ENCODE results near the gene FLT3LG. TPM values are rescaled to one million over a fixed set of nuclear protein-coding genes. Genes with fewer than 3 reads are reported as not detected.

The FLT3LG gene
- polyA plus RNA-seq, 3 donors from 2014 or later, result 22.6 to 36.6 (median 28.3) TPM

DNA sequence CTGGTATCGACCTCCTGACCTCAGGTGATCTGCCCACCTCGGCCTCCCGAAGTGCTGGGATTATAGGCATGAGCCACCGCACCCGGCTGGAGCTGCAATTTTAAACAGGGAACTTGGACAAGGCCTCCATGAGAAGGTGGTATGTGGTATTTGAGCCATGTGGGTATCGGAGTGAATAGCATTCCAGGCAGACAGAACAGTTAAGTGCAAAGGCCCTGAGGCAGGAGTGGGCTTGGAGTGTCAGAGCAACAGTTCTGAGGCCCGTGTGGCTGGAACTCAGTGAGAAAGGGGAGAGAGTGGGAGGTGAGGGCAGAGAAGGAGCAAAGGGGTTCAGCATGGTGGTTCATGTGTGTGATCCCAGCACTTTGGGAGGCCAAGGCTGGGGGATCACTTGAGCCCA lies 56.7 kb downstream of the FLT3LG start:
- H3K27me3 Mint-ChIP-seq (ENCODE audit: low read depth in 3 of 3), result peaks cover 10 to 24% (median 11%) of the 10 kb centered on the region in 3 donors
- H3K4me1 Mint-ChIP-seq, result peaks cover 33 to 35% of the 10 kb centered on the region in 2 donors
- H3K9me3 Mint-ChIP-seq, result no peaks in the 10 kb centered on the region
- peaks cover 0 to 4% (median 0%) of the 10 kb centered on the region in 3 donors for H3K36me3 Mint-ChIP-seq
- no peak overlapping the region for H3K4me3 Mint-ChIP-seq
- no peak overlapping the region for H3K27ac Mint-ChIP-seq
- no peak for DNase-seq

DNA sequence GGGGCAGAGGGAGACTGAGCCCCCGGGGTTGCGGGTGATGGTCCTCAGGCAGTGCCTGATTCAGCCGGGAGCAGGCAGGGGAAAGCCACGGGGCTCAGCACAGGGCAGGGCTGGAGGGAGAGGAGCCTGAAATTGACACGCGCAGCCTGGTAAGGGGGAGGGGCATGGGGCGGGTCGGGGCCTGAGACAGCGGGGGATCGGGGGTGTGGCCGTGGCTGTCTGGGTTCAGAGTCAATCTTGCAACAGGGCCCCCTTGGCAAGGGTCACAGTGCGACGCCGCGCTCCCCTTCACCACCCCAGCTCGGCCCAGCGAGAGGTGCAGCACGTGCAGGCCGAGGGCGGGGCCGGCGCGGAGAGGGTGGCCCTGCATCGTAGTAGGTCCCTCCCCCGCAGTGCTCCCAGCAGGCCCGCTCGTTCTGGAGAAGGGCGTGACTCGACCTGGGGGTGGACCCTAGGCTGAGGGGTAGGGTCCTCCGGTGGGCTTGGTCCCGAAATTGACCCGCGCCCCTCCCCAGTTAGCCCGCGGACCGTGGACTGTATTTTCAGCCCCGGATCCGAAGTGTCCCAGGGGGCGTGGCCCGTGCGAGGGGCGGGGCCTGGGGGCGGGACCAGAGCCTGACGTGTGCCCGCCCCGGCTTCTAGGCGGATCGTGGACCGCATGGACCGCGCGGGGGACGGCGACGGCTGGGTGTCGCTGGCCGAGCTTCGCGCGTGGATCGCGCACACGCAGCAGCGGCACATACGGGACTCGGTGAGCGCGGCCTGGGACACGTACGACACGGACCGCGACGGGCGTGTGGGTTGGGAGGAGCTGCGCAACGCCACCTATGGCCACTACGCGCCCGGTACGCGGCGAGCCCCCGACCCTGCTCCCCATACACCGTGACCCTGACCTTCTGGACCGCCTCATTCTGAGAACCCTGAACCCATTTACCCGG lies 59.8 kb downstream of the FLT3LG start:
- Mint-ChIP-seq H3K27ac (peak overlapping the region in 5 of 6 donors; percentile 50 to 88 (median 76)), H3K36me3 (no peaks in the 10 kb centered on the region), H3K4me3 (peak overlapping the region; percentile 78 to 90 (median 81)), H3K9me3 (no peaks in the 10 kb centered on the region), H3K4me1 (peaks cover 21 to 22% of the 10 kb centered on the region in 2 donors), H3K27me3 (ENCODE audit: low read depth in 3 of 3) (peaks cover 4 to 14% (median 5%) of the 10 kb centered on the region in 3 donors)
- DNase-seq, result peak; percentile 85 to 88 (median 87)

DNA sequence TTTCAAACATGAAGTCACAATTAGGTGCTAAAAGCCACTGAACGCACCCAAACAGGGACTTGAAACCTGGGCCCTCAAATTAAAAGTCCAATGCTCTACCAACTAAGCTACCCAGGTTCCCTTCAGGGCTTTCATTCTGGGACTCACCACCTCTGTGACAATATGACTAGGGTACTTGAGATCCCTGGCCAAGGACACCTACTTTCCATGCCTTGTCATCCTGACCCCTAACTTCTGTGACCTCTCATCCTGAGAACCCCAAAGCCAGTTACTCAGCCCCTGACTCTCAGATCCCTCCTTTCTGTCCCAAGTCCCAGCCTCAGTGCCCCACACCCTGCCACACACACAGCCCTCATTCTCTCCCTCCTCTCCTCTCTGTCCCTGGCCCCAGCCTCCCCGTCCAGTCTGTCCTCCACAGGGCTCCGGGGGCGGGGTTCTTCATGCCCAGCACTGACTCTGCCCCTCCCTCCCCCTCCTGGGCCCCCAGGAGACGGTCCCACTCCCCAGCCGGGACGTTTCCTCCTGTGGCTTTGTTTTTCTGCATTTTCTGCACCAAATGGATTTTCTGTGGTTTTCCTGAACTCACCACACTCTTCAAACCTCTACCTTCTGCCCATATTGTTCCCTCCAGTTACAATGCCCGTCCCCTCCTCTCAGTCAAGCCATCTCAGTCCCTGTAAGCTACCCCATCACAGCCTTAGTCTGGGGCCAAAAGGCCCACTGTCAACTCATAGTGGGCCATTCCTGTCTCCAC lies 60.8 kb downstream of the FLT3LG start:
- peak overlapping the region; percentile 78 to 90 (median 81) for H3K4me3 Mint-ChIP-seq
- DNase-seq, result no peak
- no peaks in the 10 kb centered on the region for H3K9me3 Mint-ChIP-seq

More for the DNA sequence above, 60.8 kb downstream of the FLT3LG start:
- H3K27me3 Mint-ChIP-seq (ENCODE audit: low read depth in 3 of 3), result peaks cover 2 to 11% (median 5%) of the 10 kb centered on the region in 3 donors
- H3K36me3 Mint-ChIP-seq, result peaks cover 0 to under 1% (median 0%) of the 10 kb centered on the region in 3 donors
- peaks cover 19 to 22% of the 10 kb centered on the region in 2 donors for H3K4me1 Mint-ChIP-seq
- H3K27ac Mint-ChIP-seq, result peak overlapping the region; percentile 50 to 79 (median 74)

Other genes starting within 250 kb of the FLT3LG start
- 1 to 10 TPM; 3.0 to 9.0 (median 4.4) TPM for gene SLC6A16, start 149.0 kb upstream of the FLT3LG start, polyA plus RNA-seq
- gene CD37, start 138.8 kb upstream of the FLT3LG start, polyA plus RNA-seq, result 100 to 1,000 TPM; 104 to 179 (median 106) TPM
- gene TEAD2, start 111.8 kb upstream of the FLT3LG start, polyA plus RNA-seq, result not detected
- gene DKKL1, start 110.3 kb upstream of the FLT3LG start, polyA plus RNA-seq, result not detected
- gene KASH5, start 86.0 kb upstream of the FLT3LG start, polyA plus RNA-seq, result not detected
- not detected for gene PTH2, start 50.8 kb upstream of the FLT3LG start, polyA plus RNA-seq
- not detected for gene GFY, start 48.8 kb upstream of the FLT3LG start, polyA plus RNA-seq
- gene SLC17A7, start 32.7 kb upstream of the FLT3LG start, polyA plus RNA-seq, result not detected
- gene PIH1D1, start 22.4 kb upstream of the FLT3LG start, polyA plus RNA-seq, result 10 to 100 TPM; 91.4 to 97.6 (median 93.3) TPM
- gene ALDH16A1, start 21.0 kb upstream of the FLT3LG start, polyA plus RNA-seq, result 10 to 100 TPM; 37.2 to 57.0 (median 42.4) TPM
- gene RPL13A, start 13.4 kb downstream of the FLT3LG start, polyA plus RNA-seq, result 1,000 to 10,000 TPM in 2 of 3 donors, 100 to 1,000 TPM in 1; 840 to 2,055 (median 1,247) TPM
- 1,000 to 10,000 TPM; 1,178 to 2,153 (median 1,290) TPM for gene RPS11, start 22.2 kb downstream of the FLT3LG start, polyA plus RNA-seq
- 10 to 100 TPM; 13.8 to 35.9 (median 34.9) TPM for gene FCGRT, start 38.4 kb downstream of the FLT3LG start, polyA plus RNA-seq
- gene RCN3, start 53.8 kb downstream of the FLT3LG start, polyA plus RNA-seq, result 1 to 10 TPM in 2 of 3 donors, under 1 TPM in 1; 0.86 to 1.7 (median 1.0) TPM
- gene NOSIP, start 106.3 kb downstream of the FLT3LG start, polyA plus RNA-seq, result 100 to 1,000 TPM; 196 to 251 (median 239) TPM
- gene PRRG2, start 107.1 kb downstream of the FLT3LG start, polyA plus RNA-seq, result under 1 TPM in 1 of 3 donors, not detected in 2; 0.78 TPM
- 1 to 10 TPM in 2 of 3 donors, under 1 TPM in 1; 0.21 to 4.0 (median 2.0) TPM for gene PRR12, start 117.0 kb downstream of the FLT3LG start, polyA plus RNA-seq
- gene RRAS, start 165.9 kb downstream of the FLT3LG start, polyA plus RNA-seq, result 10 to 100 TPM in 2 of 3 donors, 1 to 10 TPM in 1; 9.0 to 17.3 (median 13.5) TPM
- 1 to 10 TPM in 1 of 3 donors, under 1 TPM in 1, not detected in 1; 0.87 to 2.6 TPM for gene SCAF1, start 168.0 kb downstream of the FLT3LG start, polyA plus RNA-seq
- 10 to 100 TPM; 63.8 to 82.0 (median 78.9) TPM for gene IRF3, start 191.6 kb downstream of the FLT3LG start, polyA plus RNA-seq
- 10 to 100 TPM; 12.0 to 21.1 (median 20.4) TPM for gene BCL2L12, start 191.7 kb downstream of the FLT3LG start, polyA plus RNA-seq
- gene PRMT1, start 203.1 kb downstream of the FLT3LG start, polyA plus RNA-seq, result 100 to 1,000 TPM; 125 to 204 (median 188) TPM
- under 1 TPM in 1 of 3 donors, not detected in 2; 0.28 TPM for gene ADM5, start 215.4 kb downstream of the FLT3LG start, polyA plus RNA-seq
- gene CPT1C, start 216.9 kb downstream of the FLT3LG start, polyA plus RNA-seq, result not detected

Measured in immature natural killer cell (primary cell).